Measurements from ENCODE around the gene IFT20. TPM values are rescaled to one million over a fixed set of nuclear protein-coding genes. Genes with fewer than 3 reads are reported as not detected.

Gene IFT20, protein sequence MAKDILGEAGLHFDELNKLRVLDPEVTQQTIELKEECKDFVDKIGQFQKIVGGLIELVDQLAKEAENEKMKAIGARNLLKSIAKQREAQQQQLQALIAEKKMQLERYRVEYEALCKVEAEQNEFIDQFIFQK
- polyA plus RNA-seq, result 36.8 TPM

DNA sequence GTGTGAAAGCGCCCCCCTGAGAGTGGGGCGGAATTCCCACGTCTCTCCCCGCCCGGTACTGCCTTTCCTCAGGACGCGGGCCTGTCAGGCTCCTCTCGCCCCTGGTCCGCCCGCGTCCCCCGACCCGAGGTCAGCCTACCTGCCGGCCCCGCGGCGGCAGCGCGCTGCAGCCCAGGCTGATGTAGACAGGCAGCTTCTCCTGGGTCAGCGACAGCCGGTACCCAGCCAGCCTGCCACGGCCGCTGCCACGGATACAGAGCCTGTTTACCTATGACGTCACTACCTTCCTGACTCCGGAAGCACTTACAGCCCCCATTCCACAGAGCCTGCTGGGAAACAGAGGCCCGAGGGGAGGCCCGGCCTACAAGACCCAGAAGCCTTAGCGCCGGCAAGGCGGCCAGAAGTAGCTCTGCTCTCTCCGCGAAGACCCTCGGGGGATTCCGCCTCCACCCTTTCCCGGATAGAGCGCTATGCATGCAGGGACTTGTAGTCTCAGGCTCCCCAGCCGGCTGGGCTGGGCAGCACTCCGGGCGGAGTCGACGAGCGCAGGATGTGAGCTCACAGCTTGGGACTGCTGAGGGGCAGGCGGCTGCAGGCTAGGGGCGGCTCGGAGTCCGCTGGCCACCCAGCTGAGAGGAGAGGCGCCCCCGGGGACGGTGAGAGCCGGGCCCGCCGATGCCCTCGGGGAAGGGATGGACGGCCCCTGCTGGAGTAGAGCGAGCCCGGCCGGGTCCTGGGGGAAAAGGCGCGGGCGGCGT is at the start of gene IFT20, which contains the start of gene TNFAIP1:
Gene IFT20, minus strand, starts transcription at position 272 of the 758 bp plus-strand sequence. CDS start 3,487 bp downstream, outside the sequence.
Gene TNFAIP1, plus strand, starts transcription at position 561 of the 758 bp plus-strand sequence. CDS start 3,761 bp downstream, outside the sequence.
- no peaks in the 10 kb centered on the region for H3K27me3 Mint-ChIP-seq
- H3K4me3 Mint-ChIP-seq, result peak within 1 kb of the TSS; percentile 96 to 100 (median 98)
- peaks cover 14 to 32% (median 30%) of the 10 kb centered on the region in 3 donors for H3K4me1 Mint-ChIP-seq
- H3K9me3 Mint-ChIP-seq, result no peaks in the 10 kb centered on the region
- H3K36me3 Mint-ChIP-seq, result peaks cover 4% of the 10 kb centered on the region
- peak within 1 kb of the TSS; percentile 89 to 96 (median 93) for H3K27ac Mint-ChIP-seq

DNA sequence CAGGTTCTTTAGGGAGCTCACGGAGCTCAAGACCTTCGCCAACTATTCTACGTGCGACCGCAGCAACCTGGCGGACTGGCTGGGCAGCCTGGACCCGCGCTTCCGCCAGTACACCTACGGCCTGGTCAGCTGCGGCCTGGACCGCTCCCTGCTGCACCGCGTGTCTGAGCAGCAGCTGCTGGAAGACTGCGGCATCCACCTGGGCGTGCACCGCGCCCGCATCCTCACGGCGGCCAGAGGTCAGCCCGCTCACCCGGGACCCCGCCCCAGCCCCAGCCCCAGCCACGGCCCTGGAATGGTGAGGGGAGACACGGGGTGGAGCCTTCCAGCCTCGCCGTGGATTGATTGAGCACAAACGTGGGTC is 49.7 kb upstream of the IFT20 start:
- peak overlapping the region; percentile 70 to 95 (median 91) for H3K4me3 Mint-ChIP-seq
- H3K27me3 Mint-ChIP-seq, result peaks cover 10% of the 10 kb centered on the region
- peaks cover 0 to 17% (median 6%) of the 10 kb centered on the region in 3 donors for H3K4me1 Mint-ChIP-seq
- H3K9me3 Mint-ChIP-seq, result no peaks in the 10 kb centered on the region
- H3K27ac Mint-ChIP-seq, result no peak overlapping the region
- peaks cover 9% of the 10 kb centered on the region for H3K36me3 Mint-ChIP-seq

DNA sequence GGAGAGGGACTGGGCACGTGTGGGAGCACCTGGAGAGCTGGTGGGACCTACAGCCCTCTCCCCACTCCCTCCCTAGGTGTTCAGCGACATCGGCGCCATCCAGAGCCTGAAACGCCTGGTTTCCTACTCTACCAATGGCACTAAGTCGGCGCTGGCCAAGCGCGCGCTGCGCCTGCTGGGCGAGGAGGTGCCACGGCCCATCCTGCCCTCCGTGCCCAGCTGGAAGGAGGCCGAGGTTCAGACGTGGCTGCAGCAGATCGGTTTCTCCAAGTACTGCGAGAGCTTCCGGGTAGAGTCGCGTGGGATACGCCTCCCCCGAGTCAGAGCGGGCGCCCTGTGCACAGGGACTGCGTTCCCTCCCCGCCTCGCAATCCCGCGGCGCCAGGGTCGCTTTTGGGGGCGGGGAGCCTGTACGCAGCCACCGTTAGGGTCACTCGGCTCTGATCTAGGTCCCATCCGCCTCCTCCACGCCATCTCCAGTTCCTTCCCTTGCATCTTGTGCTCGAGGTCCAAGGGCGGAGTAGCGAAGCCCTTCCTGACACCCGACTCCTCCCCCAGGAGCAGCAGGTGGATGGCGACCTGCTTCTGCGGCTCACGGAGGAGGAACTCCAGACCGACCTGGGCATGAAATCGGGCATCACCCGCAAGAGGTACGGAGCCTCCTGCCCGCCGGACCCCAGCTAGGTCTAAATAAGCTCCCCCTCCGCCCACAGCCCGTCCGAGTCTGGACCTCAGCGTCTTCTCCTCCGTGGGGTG is 49.2 kb upstream of the IFT20 start:
- no peak overlapping the region for H3K27ac Mint-ChIP-seq
- peaks cover 0 to 17% (median 6%) of the 10 kb centered on the region in 3 donors for H3K4me1 Mint-ChIP-seq
- H3K4me3 Mint-ChIP-seq, result peak overlapping the region; percentile 70 to 95 (median 91)
- peaks cover 8% of the 10 kb centered on the region for H3K36me3 Mint-ChIP-seq
- peaks cover 10% of the 10 kb centered on the region for H3K27me3 Mint-ChIP-seq
- no peaks in the 10 kb centered on the region for H3K9me3 Mint-ChIP-seq

DNA sequence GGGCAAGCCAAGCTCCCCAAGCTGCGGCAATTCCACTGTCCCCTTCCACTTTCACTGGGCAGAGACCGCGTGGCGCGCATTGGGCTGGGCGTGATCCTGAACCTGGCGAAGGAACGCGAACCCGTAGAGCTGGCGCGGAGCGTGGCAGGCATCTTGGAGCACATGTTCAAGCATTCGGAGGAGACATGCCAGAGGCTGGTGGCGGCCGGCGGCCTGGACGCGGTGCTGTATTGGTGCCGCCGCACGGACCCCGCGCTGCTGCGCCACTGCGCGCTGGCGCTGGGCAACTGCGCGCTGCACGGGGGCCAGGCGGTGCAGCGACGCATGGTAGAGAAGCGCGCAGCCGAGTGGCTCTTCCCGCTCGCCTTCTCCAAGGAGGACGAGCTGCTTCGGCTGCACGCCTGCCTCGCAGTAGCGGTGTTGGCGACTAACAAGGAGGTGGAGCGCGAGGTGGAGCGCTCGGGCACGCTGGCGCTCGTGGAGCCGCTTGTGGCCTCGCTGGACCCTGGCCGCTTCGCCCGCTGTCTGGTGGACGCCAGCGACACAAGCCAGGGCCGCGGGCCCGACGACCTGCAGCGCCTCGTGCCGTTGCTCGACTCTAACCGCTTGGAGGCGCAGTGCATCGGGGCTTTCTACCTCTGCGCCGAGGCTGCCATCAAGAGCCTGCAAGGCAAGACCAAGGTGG is 46.0 kb upstream of the IFT20 start:
- Mint-ChIP-seq H3K4me1 (peaks cover 0 to 19% (median 6%) of the 10 kb centered on the region in 3 donors), H3K4me3 (peak overlapping the region in 1 of 4 donors; percentile 52), H3K27me3 (peaks cover 10% of the 10 kb centered on the region), H3K27ac (no peak overlapping the region), H3K36me3 (peaks cover 7% of the 10 kb centered on the region), H3K9me3 (no peaks in the 10 kb centered on the region)

DNA sequence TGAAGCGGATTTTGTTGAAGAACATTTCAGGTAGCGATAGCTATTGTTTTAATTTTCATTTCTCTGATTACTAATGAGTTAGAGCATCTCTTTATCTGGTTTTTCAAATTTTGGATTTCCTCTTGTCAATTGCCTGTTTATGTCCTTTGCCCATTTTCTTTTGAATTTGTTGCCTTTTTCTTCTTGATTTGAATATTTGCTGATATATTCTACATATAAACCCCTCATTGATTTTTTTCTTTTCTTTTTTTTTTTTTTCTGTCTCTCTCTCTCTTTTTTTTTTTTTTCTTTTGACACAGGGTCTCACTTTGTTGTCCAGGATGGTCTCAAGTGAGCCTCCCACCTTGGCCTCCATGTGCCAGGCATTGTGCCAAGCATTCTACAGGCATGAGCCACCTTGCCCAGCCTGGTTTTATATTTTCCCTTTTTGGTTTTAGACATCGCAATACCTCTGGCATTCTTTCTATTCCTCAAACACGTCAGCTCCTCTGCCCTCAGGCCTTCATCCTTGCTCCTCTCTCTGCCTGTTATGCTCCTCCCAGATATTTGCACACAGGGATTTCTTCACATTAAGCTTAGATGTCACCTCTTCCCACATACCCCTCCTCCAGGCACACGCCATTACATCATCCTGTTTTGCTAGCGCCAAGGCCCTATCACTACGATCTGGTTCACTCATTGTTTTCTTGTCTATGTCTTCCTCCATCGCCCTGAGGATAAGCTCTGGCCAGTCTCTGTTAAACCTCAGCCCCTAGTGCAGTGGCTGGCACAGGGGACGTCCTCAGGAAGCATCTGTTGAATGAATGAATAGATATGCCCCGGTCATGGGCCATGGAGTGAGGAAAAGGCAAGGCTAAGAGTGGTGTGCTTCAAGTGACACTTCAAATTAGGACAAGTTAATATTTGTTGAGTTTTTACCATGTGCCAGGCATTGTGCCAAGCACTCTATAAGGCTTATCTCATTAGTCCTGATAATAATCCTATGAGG is 44.8 kb upstream of the IFT20 start:
- Mint-ChIP-seq H3K4me1 (peaks cover under 1 to 16% (median 4%) of the 10 kb centered on the region in 3 donors), H3K27ac (peak overlapping the region in 1 of 3 donors; percentile 72), H3K27me3 (peaks cover 10% of the 10 kb centered on the region), H3K4me3 (peak overlapping the region in 1 of 4 donors; percentile 12), H3K36me3 (peaks cover 7% of the 10 kb centered on the region), H3K9me3 (no peaks in the 10 kb centered on the region)

DNA sequence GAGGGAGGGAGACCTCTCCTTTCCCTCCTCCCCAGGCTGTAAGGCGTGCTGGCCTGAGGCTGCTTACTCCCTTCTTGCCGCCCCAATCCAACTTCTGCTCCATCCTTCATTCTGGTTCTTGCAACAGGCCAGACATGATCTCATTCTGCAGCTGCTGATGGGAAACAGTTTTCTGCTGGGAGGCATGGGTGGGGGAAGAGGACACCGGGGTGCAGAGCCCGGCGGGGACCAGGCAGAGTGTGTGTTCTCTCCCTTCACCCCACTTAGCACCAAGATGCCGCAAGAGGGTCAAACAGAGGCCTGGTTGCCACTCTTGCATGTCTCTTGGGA is 37.6 kb upstream of the IFT20 start:
- Mint-ChIP-seq H3K36me3 (peaks cover under 1% of the 10 kb centered on the region), H3K9me3 (no peaks in the 10 kb centered on the region), H3K27me3 (no peaks in the 10 kb centered on the region), H3K27ac (peak overlapping the region in 1 of 3 donors; percentile 53), H3K4me1 (peaks cover 4 to 15% (median 12%) of the 10 kb centered on the region in 3 donors), H3K4me3 (peak overlapping the region; percentile 12 to 75 (median 66))

DNA sequence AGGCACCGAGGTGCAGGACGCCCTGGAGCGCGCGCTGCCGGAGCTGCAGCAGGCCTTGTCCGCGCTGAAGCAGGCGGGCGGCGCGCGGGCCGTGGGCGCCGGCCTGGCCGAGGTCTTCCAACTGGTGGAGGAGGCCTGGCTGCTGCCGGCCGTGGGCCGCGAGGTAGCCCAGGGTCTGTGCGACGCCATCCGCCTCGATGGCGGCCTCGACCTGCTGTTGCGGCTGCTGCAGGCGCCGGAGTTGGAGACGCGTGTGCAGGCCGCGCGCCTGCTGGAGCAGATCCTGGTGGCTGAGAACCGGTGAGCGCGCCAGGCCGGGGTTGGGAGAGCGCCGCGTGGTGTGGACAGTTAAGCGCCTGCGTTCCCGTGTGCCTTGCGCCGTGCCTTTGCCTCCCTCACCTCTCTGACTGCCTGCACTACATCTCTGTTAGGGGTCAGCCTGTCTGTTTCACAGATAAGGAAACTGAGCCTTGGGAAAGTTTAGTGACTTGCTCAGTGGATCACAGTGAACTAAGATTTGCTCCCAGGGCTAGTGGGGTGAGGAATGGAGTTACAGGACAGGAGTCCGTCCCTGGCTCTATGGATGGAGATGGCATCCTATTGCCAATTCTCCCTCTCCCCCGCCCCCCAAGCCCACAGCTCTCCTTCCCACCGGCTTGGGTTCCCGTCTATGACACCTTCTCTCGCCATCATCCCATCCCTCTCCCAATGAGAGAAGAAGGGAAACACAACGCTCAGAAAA is 37.1 kb upstream of the IFT20 start:
- Mint-ChIP-seq H3K4me3 (peak overlapping the region; percentile 71 to 87 (median 80)), H3K27ac (peak overlapping the region in 1 of 3 donors; percentile 86), H3K9me3 (no peaks in the 10 kb centered on the region), H3K36me3 (no peaks in the 10 kb centered on the region), H3K27me3 (no peaks in the 10 kb centered on the region), H3K4me1 (peaks cover 4 to 15% (median 12%) of the 10 kb centered on the region in 3 donors)

DNA sequence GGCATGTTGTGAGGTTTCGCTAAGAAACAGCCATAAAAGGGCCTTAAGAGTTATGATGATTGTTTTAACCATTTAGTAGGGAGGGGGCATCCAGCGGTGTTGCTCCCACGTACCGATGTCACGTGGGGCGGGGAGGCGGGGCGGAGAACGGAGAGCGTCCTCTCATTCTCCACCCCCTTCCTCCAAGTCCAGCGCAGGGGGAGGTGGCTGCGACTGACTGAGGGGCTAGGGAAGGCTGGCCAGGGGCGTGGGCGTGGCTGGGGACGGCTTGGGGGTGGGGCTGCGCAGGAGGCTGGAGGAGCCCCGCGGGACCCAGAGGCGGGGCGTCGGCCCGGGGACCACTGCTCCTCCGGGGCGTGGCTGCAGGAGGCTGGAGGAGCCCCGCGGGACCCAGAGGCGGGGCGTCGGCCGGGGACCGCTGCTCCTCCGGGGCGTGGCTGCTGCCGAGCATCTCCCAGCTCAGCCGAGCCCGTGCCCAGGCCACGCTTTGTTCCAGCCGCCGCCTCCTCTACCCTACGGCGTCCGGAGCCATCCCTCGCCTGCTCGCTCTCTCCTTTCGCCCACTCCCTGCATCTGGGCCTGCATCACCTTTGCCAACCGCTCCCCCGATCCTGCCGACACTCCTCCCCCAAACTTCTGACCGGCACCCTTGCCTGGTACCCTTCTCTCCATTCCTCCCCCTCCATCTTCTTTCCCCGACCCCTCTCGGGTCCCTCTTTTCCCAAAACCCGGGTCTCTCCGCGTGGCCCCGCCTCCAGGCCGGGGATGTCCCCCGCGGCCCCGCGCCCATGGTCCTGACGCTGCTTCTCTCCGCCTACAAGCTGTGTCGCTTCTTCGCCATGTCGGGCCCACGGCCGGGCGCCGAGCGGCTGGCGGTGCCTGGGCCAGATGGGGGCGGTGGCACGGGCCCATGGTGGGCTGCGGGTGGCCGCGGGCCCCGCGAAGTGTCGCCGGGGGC is 36.3 kb upstream of the IFT20 start, which contains the start of gene SARM1:
Gene SARM1, plus strand, starts transcription at position 450 of the 958 bp plus-strand sequence. Its CDS starts 339 bp downstream, at position 789.
- H3K27ac Mint-ChIP-seq, result peak within 1 kb of the TSS; percentile 8 to 90 (median 86)

DNA sequence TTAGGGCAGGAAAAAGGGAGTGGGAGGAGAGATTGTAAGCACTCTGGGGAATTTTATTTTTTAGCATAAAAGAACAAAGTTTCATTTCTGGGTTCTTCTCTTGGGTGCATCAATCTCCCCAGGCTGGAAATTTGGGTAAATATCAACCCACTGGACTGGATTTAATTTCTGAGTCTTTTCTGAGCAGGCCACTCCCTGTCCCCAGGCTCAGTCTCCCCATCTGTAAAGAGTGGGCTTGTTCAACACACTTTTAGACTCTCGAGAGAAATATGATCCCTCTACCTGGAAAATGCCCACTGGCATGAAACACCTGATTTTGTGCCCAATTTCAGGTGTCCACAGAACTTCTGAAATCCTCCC is 35.5 kb upstream of the IFT20 start:
- Mint-ChIP-seq H3K36me3 (no peaks in the 10 kb centered on the region), H3K4me1 (peaks cover 4 to 15% (median 12%) of the 10 kb centered on the region in 3 donors), H3K4me3 (peak overlapping the region; percentile 71 to 98 (median 92)), H3K27me3 (no peaks in the 10 kb centered on the region), H3K9me3 (no peaks in the 10 kb centered on the region), H3K27ac (peak overlapping the region; percentile 8 to 90 (median 80))

More for the DNA sequence above, 36.3 kb upstream of the IFT20 start, which contains the start of gene SARM1:
- H3K36me3 Mint-ChIP-seq, result no peaks in the 10 kb centered on the region
- peaks cover 4 to 15% (median 12%) of the 10 kb centered on the region in 3 donors for H3K4me1 Mint-ChIP-seq
- peak within 1 kb of the TSS; percentile 71 to 98 (median 92) for H3K4me3 Mint-ChIP-seq
- H3K9me3 Mint-ChIP-seq, result no peaks in the 10 kb centered on the region
- no peaks in the 10 kb centered on the region for H3K27me3 Mint-ChIP-seq

DNA sequence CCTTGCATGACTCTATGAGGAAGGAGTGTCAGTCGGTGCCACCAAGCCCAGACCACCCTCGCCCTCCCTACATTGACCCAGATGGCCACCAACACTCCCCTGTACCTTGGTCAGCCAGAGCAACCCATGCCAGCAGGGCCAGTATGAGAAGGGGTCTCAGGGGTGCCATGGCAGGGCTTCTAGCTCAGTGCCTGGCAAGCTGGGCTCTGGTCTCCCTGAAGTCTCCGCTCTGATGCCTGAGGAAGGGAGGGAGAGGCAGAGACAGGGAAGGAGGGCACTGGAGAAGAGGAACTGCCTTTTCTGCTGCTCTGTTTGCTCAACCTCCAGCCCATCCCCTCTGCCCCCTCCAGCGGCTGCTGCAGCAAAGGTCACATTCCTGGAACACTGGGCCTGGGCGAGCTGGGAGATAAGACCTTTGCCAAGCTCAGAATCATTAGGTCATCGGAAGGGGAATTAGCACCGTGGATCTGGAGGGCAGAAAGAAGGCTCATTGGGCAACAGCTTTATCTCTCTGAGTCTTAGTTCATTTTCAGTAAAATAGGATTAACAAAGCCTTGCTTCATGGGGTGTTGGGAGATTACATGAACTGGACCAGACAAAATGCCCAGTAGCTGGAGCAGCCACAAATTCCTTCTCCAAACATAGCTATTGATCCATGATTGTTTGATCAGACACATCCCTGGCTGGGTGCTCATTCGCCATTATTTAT is 34.9 kb upstream of the IFT20 start, which contains the start of gene VTN:
Gene VTN, minus strand, starts transcription at position 273 of the 709 bp plus-strand sequence. Its CDS starts 104 bp downstream, at position 169.
- peak within 1 kb of the TSS; percentile 8 to 90 (median 80) for H3K27ac Mint-ChIP-seq
- H3K36me3 Mint-ChIP-seq, result no peaks in the 10 kb centered on the region
- H3K4me3 Mint-ChIP-seq, result peak within 1 kb of the TSS; percentile 71 to 98 (median 92)
- no peaks in the 10 kb centered on the region for H3K9me3 Mint-ChIP-seq
- H3K27me3 Mint-ChIP-seq, result no peaks in the 10 kb centered on the region
- peaks cover 4 to 15% (median 12%) of the 10 kb centered on the region in 3 donors for H3K4me1 Mint-ChIP-seq

DNA sequence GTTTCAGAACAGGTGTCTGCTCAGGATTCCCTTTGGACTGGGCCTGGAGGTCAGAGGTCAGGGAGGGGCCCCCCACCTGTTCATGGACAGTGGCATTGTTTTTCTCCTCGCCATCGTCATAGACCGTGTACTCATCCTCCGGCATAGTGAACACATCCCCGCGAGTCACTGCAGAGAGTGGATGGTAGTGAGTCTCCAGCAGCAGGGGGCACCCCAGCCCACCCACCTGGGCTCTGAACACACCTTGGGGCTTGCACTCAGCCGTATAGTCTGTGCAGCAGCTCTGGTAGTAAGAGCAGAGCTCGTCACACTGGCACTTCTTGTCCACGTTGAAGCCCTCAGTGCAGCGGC is 34.4 kb upstream of the IFT20 start:
- peaks cover 0 to 15% (median 12%) of the 10 kb centered on the region in 3 donors for H3K4me1 Mint-ChIP-seq
- no peaks in the 10 kb centered on the region for H3K36me3 Mint-ChIP-seq
- H3K27me3 Mint-ChIP-seq, result no peaks in the 10 kb centered on the region
- H3K27ac Mint-ChIP-seq, result peak overlapping the region in 1 of 3 donors; percentile 8
- no peaks in the 10 kb centered on the region for H3K9me3 Mint-ChIP-seq
- peak overlapping the region in 2 of 4 donors; percentile 55 to 71 for H3K4me3 Mint-ChIP-seq
